ENCODE data around the gene CPD. TPM values are rescaled to one million over a fixed set of nuclear protein-coding genes. Genes with fewer than 3 reads are reported as not detected.

CPD gene
- total RNA-seq, 6 donors from 2014 or later, result 49.4 to 132 (median 104) TPM

DNA sequence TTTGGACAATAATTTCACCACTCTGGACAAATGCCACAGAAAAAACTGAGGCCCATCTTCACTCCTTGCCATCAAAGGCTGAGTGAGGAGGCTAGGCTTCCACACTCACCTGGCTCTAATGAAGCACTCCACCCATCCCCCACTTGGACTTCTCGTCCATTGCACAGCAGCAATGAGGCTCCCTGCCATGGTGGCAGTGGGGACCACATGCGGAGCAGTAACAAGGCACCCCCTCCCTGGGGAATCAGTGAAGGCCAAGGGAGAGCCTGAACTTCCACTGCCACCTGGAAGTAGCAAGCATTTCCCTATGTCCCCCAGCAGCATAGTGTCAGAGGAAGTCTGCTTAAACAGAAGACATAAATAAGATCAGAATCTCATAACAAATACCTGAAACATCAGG is 96.5 kb downstream of the CPD start:
- DNase-seq, result no peak
- Histone ChIP-seq H3K27ac (no peak overlapping the region), H3K27me3 (no peaks in the 10 kb centered on the region), H3K4me1 (peaks cover 16 to 21% (median 18%) of the 10 kb centered on the region in 4 donors), H3K36me3 (peaks cover 0 to 8% (median 1%) of the 10 kb centered on the region in 4 donors), H3K4me3 (no peak overlapping the region), H3K9me3 (no peaks in the 10 kb centered on the region)
- TF ChIP-seq, protein P1, sequence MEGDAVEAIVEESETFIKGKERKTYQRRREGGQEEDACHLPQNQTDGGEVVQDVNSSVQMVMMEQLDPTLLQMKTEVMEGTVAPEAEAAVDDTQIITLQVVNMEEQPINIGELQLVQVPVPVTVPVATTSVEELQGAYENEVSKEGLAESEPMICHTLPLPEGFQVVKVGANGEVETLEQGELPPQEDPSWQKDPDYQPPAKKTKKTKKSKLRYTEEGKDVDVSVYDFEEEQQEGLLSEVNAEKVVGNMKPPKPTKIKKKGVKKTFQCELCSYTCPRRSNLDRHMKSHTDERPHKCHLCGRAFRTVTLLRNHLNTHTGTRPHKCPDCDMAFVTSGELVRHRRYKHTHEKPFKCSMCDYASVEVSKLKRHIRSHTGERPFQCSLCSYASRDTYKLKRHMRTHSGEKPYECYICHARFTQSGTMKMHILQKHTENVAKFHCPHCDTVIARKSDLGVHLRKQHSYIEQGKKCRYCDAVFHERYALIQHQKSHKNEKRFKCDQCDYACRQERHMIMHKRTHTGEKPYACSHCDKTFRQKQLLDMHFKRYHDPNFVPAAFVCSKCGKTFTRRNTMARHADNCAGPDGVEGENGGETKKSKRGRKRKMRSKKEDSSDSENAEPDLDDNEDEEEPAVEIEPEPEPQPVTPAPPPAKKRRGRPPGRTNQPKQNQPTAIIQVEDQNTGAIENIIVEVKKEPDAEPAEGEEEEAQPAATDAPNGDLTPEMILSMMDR (IDR thresholded peaks at IDR 0.05), result no peak
- TF ChIP-seq EP300 (IDR thresholded peaks at IDR 0.05) (no peak), POLR2A (IDR thresholded peaks at IDR 0.05) (no peak), POLR2AphosphoS5 (IDR thresholded peaks at IDR 0.05) (no peak)
- ATAC-seq (ENCODE audit: low FRiP score in 2 of 2), result no peak
- WGBS, 2 donors, result 82 to 93% methylated on average over 2 of the region's 2 CpGs

- Histone ChIP-seq H3K4me3 (peak overlapping the region in 3 of 4 donors; percentile 80 to 91 (median 82)), H3K36me3 (peaks cover 0 to 23% (median 10%) of the 10 kb centered on the region in 4 donors), H3K27me3 (no peaks in the 10 kb centered on the region), H3K27ac (peak overlapping the region; percentile 96 to 99 (median 98)), H3K4me1 (peaks cover 16 to 21% (median 18%) of the 10 kb centered on the region in 4 donors), H3K9me3 (no peaks in the 10 kb centered on the region)
- WGBS, 2 donors, result 16 to 25% methylated on average over 7 of the region's 7 CpGs
- TF ChIP-seq POLR2AphosphoS5 (IDR thresholded peaks at IDR 0.05) (no peak), EP300 (IDR thresholded peaks at IDR 0.05) (no peak), POLR2A (IDR thresholded peaks at IDR 0.05) (no peak)
- TF ChIP-seq, protein P1 (IDR thresholded peaks at IDR 0.05), result no peak
- peak in 1 of 2 donors; percentile 48 for ATAC-seq (ENCODE audit: low FRiP score in 2 of 2)
- no peak for DNase-seq
Observed at GRCh38 chr17:30476726-30477082, 98.0 kb downstream of the CPD start.

- ATAC-seq (ENCODE audit: low FRiP score in 2 of 2) (peak; percentile 99 to 100), DNase-seq (peak; percentile 92 to 98)
- no peaks in the 10 kb centered on the region for H3K9me3 ChIP-seq
- TF ChIP-seq, protein P1 (IDR thresholded peaks at IDR 0.05), result peak; percentile 45 to 94 (median 78)
- peak; percentile 90 to 92 for TF ChIP-seq POLR2AphosphoS5 (IDR thresholded peaks at IDR 0.05)
- TF ChIP-seq POLR2A (IDR thresholded peaks at IDR 0.05), result peak in 2 of 4 donors; percentile 81
- TF ChIP-seq EP300 (IDR thresholded peaks at IDR 0.05), result no peak
- peaks cover 0 to 28% (median 14%) of the 10 kb centered on the region in 4 donors for H3K36me3 ChIP-seq
- H3K4me1 ChIP-seq, result peaks cover 16 to 21% (median 18%) of the 10 kb centered on the region in 4 donors
- peak within 1 kb of the TSS; percentile 96 to 99 (median 98) for H3K27ac ChIP-seq
- WGBS, 2 donors, result 0% methylated on average over 33 to 37 of the region's 37 CpGs
- peak within 1 kb of the TSS; percentile 80 to 93 (median 86) for H3K4me3 ChIP-seq
- no peaks in the 10 kb centered on the region for H3K27me3 ChIP-seq
Observed at GRCh38 chr17:30477083-30477773, 98.5 kb downstream of the CPD start, which contains the start of gene GOSR1. GOSR1 (plus strand) TSS chr17:30477408; CDS start chr17:30477434, 26 bp downstream.

- Histone ChIP-seq H3K9me3 (no peaks in the 10 kb centered on the region), H3K4me3 (peak overlapping the region; percentile 80 to 93 (median 86)), H3K27me3 (no peaks in the 10 kb centered on the region), H3K4me1 (peaks cover 16 to 21% (median 18%) of the 10 kb centered on the region in 4 donors), H3K27ac (peak overlapping the region; percentile 96 to 99 (median 98)), H3K36me3 (peaks cover 0 to 33% (median 19%) of the 10 kb centered on the region in 4 donors)
- peak; percentile 5 to 40 for ATAC-seq (ENCODE audit: low FRiP score in 2 of 2)
- TF ChIP-seq, protein P1 (IDR thresholded peaks at IDR 0.05), result no peak
- no peak for TF ChIP-seq POLR2A (IDR thresholded peaks at IDR 0.05)
- no peak for TF ChIP-seq POLR2AphosphoS5 (IDR thresholded peaks at IDR 0.05)
- TF ChIP-seq EP300 (IDR thresholded peaks at IDR 0.05), result no peak
- WGBS, 2 donors, result 0 to 1% methylated on average over 9 of the region's 9 CpGs
- DNase-seq, result peak in 1 of 2 donors; percentile 22
Observed at GRCh38 chr17:30477774-30478115, 99.0 kb downstream of the CPD start.
